H54 (cell line): ENCODE measurements around the gene CHKB.

Source experiments
- DNase-seq: peaks from one replicate; pipeline ENCODE4 v3.0.0; 2011; ENCODE audit warnings: low spot score, mixed read lengths; ENCODE audit not compliant: insufficient read length
- FAIRE-seq: peaks from 3 replicates; lab custom pipeline; 2011; peaks lifted over from hg19 to GRCh38; lab: Jason Lieb, UNC
- POLR2A ChIP-seq: IDR thresholded peaks from 2 replicates; pipeline ENCODE4 v1.6.1; 2011; ENCODE audit warnings: low read depth, mild to moderate bottlenecking, low read length

CHKB gene

GRCh38 chr22:50582493-50583293 lies at the start of gene CHKB:
TSS of gene CHKB (minus strand) at chr22:50582849. CDS start at chr22:50582781, 68 bp downstream.
- peak; percentile 59 for TF ChIP-seq POLR2A
- peak; percentile 98 for DNase-seq
- FAIRE-seq, result peak; percentile 58

GRCh38 chr22:50630376-50630775 lies 47.7 kb upstream of the CHKB start:
- no peak for FAIRE-seq
- TF ChIP-seq POLR2A, result no peak
- DNase-seq, result no peak

- no peak for DNase-seq
- FAIRE-seq, result no peak
- no peak for TF ChIP-seq POLR2A
Observed at GRCh38 chr22:50628543-50629134, 46.0 kb upstream of the CHKB start.

- FAIRE-seq (no peak), DNase-seq (no peak)
- peak; percentile 48 for TF ChIP-seq POLR2A
Observed at GRCh38 chr22:50627642-50628542, 45.2 kb upstream of the CHKB start, which contains the start of gene ARSA. TSS of gene ARSA (minus strand) at chr22:50628152. CDS start at chr22:50627779, 373 bp downstream.

- no peak for TF ChIP-seq POLR2A
- FAIRE-seq (no peak), DNase-seq (no peak)
Observed at GRCh38 chr22:50626850-50627641, 44.4 kb upstream of the CHKB start.

- FAIRE-seq (no peak), DNase-seq (no peak)
- TF ChIP-seq POLR2A, result no peak
Observed at GRCh38 chr22:50626314-50626849, 43.7 kb upstream of the CHKB start.

- DNase-seq (no peak), FAIRE-seq (no peak)
- TF ChIP-seq POLR2A, result no peak
Observed at GRCh38 chr22:50625568-50626313, 43.1 kb upstream of the CHKB start.

GRCh38 chr22:50625131-50625567 lies 42.5 kb upstream of the CHKB start:
- no peak for DNase-seq
- FAIRE-seq, result no peak
- TF ChIP-seq POLR2A, result no peak

- no peak for DNase-seq
Observed at GRCh38 chr22:50624347-50625130, 41.9 kb upstream of the CHKB start.

GRCh38 chr22:50622723-50623327 lies 40.2 kb upstream of the CHKB start:
- no peak for FAIRE-seq
- no peak for TF ChIP-seq POLR2A
- DNase-seq, result no peak

More at GRCh38 chr22:50624347-50625130, 41.9 kb upstream of the CHKB start:
- no peak for FAIRE-seq
- TF ChIP-seq POLR2A, result no peak
